ENCODE measurements around the gene NLK. TPM values are rescaled to one million over a fixed set of nuclear protein-coding genes. Genes with fewer than 3 reads are reported as not detected.
"Not testable (repeated sequence)": the region's sequence is repeated elsewhere in the genome, so short reads cannot be mapped to it uniquely, and the experiment has no call there.

NLK gene
- total RNA-seq, 1 experiment from 2014 or later = 14.9 TPM

DNA sequence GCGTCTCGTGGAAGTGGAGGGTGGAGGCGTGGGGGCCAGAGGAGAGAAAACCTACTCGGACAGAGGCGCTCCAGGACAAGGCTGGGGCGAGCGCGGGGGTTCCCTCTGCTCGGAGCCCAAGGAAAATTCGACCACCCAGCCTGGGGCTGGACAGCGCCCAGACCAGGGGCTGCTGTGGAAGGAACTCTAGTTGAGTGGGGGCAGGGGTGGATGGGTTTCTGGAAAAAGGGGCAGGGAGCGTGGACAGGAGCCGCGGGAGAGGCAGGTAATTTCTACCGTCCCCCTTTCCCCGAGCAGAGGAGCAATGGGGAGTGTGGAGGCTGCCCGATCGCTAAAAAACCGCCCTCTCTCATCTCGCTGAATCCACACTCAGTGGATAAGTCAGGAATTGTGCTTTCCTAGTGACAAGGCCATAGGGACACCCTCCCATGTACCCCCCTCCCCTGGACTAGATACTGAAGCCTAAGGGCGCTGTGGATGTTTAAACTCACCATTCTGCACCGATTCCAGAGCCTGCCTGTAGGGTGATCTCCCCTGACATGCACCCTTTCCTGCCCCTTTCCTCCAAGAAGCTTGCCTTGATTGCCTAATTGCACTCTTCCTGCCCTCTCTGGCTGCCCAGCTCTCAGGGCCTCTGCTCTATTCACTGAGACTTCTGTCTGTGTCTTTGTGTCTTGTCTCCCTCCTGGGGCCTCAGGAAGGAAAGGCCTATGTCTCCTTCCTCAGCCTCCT, 185.8 kb downstream of the NLK start:
- ATAC-seq = no peak
- no peak for TF ChIP-seq EZH2phosphoT487 (IDR thresholded peaks at IDR 0.05; ENCODE audit: borderline replicate concordance, low read length)
- no peak for TF ChIP-seq EZH2 (IDR thresholded peaks at IDR 0.05; ENCODE audit: low read length, unreplicated experiment)
- TF ChIP-seq, protein P1, sequence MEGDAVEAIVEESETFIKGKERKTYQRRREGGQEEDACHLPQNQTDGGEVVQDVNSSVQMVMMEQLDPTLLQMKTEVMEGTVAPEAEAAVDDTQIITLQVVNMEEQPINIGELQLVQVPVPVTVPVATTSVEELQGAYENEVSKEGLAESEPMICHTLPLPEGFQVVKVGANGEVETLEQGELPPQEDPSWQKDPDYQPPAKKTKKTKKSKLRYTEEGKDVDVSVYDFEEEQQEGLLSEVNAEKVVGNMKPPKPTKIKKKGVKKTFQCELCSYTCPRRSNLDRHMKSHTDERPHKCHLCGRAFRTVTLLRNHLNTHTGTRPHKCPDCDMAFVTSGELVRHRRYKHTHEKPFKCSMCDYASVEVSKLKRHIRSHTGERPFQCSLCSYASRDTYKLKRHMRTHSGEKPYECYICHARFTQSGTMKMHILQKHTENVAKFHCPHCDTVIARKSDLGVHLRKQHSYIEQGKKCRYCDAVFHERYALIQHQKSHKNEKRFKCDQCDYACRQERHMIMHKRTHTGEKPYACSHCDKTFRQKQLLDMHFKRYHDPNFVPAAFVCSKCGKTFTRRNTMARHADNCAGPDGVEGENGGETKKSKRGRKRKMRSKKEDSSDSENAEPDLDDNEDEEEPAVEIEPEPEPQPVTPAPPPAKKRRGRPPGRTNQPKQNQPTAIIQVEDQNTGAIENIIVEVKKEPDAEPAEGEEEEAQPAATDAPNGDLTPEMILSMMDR (conservative IDR thresholded peaks at IDR 0.05; ENCODE audit: low read depth, low read length) = no peak
- Histone ChIP-seq H3K27me3 (ENCODE audit: low read length) (no peaks in the 10 kb centered on the region), H3K36me3 (ENCODE audit: low read depth, low read length) (no peaks in the 10 kb centered on the region), H3K4me3 (ENCODE audit: low read length) (peak overlapping the region; percentile 26; the same call in 1 of the 2 replicates), H3F3A (ENCODE audit: low read length, unreplicated experiment) (no peaks in the 10 kb centered on the region), H3K9ac (ENCODE audit: low read length) (no peak overlapping the region), H4K20me1 (ENCODE audit: low read length) (no peaks in the 10 kb centered on the region), H3K27ac (ENCODE audit: low read length) (no peak overlapping the region), H3K9me2 (replicated peaks; ENCODE audit: low read length) (no peaks in the 10 kb centered on the region), H3K9me3 (ENCODE audit: low read length) (no peaks in the 10 kb centered on the region), H2AFZ (ENCODE audit: low read length) (peak overlapping the region; percentile 53), H3K79me2 (ENCODE audit: low read length) (no peaks in the 10 kb centered on the region), H3K4me1 (ENCODE audit: insufficient read depth, low read length) (no peaks in the 10 kb centered on the region; the same call in 1 of the 2 replicates), H3K4me2 (ENCODE audit: low read length) (peak overlapping the region; percentile 40)
- intact Hi-C loops (cut with micrococcal nuclease) = no loop called here
- BruUV-seq (replicated peaks) = no TSS peak
- ChIA-PET CTCF (no interaction called here), POLR2A (ENCODE audit: unreplicated experiment) (no interaction called here)
- no peak for DNase-seq

DNA sequence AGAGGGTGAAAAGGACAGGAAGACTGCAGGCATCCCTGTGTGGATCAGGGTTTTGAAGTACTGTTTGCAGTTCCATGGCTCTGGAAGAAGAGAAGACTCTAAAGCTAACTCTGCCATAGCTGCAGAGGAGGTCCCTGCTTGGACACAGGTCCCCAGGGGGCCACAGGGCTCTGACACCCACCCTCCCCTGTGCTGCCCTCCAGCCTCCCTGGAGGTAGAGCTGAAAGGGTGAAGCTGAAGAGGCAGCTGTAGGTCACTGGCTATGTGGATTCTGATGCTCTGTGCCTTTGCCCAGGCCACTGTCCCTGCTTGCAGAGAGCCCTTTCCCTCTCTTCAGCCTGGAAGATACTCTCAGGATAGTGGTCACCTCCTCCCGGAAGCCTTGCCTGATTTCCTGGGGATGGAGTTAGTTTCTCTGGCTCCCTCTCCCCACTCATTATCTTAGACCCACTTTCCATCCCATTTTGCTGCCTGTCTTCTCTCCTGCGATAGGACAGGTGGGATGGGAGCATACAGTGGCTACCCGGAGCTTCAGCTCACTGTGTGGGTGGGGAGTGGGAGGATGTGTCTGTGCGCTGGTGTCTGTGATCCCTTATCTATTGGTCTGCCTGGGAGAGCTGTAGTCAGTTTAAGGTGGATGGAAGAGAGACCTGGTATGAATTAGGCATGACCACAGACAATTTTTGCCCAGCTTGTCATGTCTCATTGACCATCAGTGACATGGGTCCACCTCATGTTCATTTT, 186.7 kb downstream of the NLK start:
- no peaks in the 10 kb centered on the region for H3K9me3 ChIP-seq (ENCODE audit: low read length)
- no peaks in the 10 kb centered on the region for H3K9me2 ChIP-seq (replicated peaks; ENCODE audit: low read length)
- H3K36me3 ChIP-seq (ENCODE audit: low read depth, low read length) = no peaks in the 10 kb centered on the region
- no peak overlapping the region for H3K4me3 ChIP-seq (ENCODE audit: low read length)
- no peak overlapping the region for H3K4me2 ChIP-seq (ENCODE audit: low read length)
- no peaks in the 10 kb centered on the region for H3F3A ChIP-seq (ENCODE audit: low read length, unreplicated experiment)
- no peaks in the 10 kb centered on the region for H4K20me1 ChIP-seq (ENCODE audit: low read length)
- BruUV-seq (replicated peaks) = no TSS peak
- no peaks in the 10 kb centered on the region for H3K79me2 ChIP-seq (ENCODE audit: low read length)
- H3K9ac ChIP-seq (ENCODE audit: low read length) = no peak overlapping the region
- TF ChIP-seq EZH2 (IDR thresholded peaks at IDR 0.05; ENCODE audit: low read length, unreplicated experiment) (no peak), EZH2phosphoT487 (IDR thresholded peaks at IDR 0.05; ENCODE audit: borderline replicate concordance, low read length) (no peak)
- TF ChIP-seq, protein P1 (conservative IDR thresholded peaks at IDR 0.05; ENCODE audit: low read depth, low read length) = no peak
- no peak for DNase-seq
- no peak overlapping the region for H3K27ac ChIP-seq (ENCODE audit: low read length)
- intact Hi-C loops (cut with micrococcal nuclease) = no loop called here
- peaks cover 1% of the 10 kb centered on the region for H3K4me1 ChIP-seq (ENCODE audit: insufficient read depth, low read length)
- POLR2A ChIA-PET (ENCODE audit: unreplicated experiment) = no interaction called here
- no peak overlapping the region for H2AFZ ChIP-seq (ENCODE audit: low read length)
- CTCF ChIA-PET = interaction anchor here (0.7 kb wide), 1 partner anchor 270 kb away, joined by 5 read pairs; no protein-coding TSS in a partner anchor
- no peak for ATAC-seq
- H3K27me3 ChIP-seq (ENCODE audit: low read length) = no peaks in the 10 kb centered on the region

DNA sequence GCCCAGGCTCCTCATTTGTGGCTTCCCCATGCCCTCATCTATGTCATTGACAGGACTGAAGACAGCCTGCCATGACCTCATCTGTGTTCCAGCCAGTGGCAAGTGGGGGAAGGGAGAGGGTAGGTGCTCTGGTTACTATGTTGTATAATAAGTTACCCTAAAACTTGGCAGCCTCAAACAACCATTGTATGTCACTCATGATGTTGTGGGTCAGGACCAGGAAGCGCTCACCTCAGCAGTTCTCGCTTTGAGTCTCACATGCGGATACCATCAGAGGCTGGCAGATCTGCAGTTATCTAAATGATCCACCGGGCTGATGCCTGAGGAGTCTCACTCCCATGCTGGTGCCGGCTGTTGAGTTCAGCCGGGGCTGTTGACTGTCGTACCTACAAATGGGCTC, 187.5 kb downstream of the NLK start:
- Histone ChIP-seq H3K27me3 (ENCODE audit: low read length) (no peaks in the 10 kb centered on the region), H3K9ac (ENCODE audit: low read length) (no peak overlapping the region), H4K20me1 (ENCODE audit: low read length) (no peaks in the 10 kb centered on the region), H3F3A (ENCODE audit: low read length, unreplicated experiment) (no peaks in the 10 kb centered on the region), H2AFZ (ENCODE audit: low read length) (no peak overlapping the region), H3K36me3 (ENCODE audit: low read depth, low read length) (no peaks in the 10 kb centered on the region), H3K4me3 (ENCODE audit: low read length) (no peak overlapping the region), H3K27ac (ENCODE audit: low read length) (no peak overlapping the region), H3K4me2 (ENCODE audit: low read length) (no peak overlapping the region), H3K4me1 (ENCODE audit: insufficient read depth, low read length) (peaks cover 8% of the 10 kb centered on the region), H3K9me3 (ENCODE audit: low read length) (no peaks in the 10 kb centered on the region), H3K9me2 (replicated peaks; ENCODE audit: low read length) (no peaks in the 10 kb centered on the region), H3K79me2 (ENCODE audit: low read length) (no peaks in the 10 kb centered on the region)
- intact Hi-C loops (cut with micrococcal nuclease) = loop anchor here (5.0 kb wide), 1 partner anchor 97 kb away; no protein-coding TSS in a partner anchor
- no peak for TF ChIP-seq EZH2 (IDR thresholded peaks at IDR 0.05; ENCODE audit: low read length, unreplicated experiment)
- TF ChIP-seq, protein P1 (conservative IDR thresholded peaks at IDR 0.05; ENCODE audit: low read depth, low read length) = no peak
- no peak for TF ChIP-seq EZH2phosphoT487 (IDR thresholded peaks at IDR 0.05; ENCODE audit: borderline replicate concordance, low read length)
- ATAC-seq (no peak), DNase-seq (no peak)
- no TSS peak for BruUV-seq (replicated peaks)
- POLR2A ChIA-PET (ENCODE audit: unreplicated experiment) = no interaction called here
- CTCF ChIA-PET = no interaction called here

DNA sequence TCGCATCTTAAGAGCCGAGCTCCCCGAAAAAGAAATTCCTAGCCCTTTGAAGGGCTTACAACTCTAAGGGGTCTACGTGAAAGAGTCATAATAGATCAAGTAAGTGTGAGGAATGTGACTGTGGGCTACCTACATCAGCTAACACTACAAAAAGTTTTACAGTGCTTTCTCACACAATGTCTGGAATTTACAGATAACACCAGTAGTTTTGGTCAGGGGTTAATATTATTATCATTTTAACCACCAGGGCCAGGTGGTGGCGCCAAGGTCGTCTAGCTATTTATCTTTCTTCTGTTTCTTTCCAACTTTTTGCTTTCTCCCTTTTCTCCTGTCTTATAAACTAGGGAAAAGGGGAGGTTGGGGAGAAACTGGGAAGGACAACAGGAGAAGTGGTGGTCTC, 188.1 kb downstream of the NLK start:
- H3K27me3 ChIP-seq (ENCODE audit: low read length); ATAC-seq; H3K4me1 ChIP-seq (ENCODE audit: insufficient read depth, low read length); H3K36me3 ChIP-seq (ENCODE audit: low read depth, low read length); H3K4me3 ChIP-seq (ENCODE audit: low read length); H4K20me1 ChIP-seq (ENCODE audit: low read length); H3K9ac ChIP-seq (ENCODE audit: low read length); H2AFZ ChIP-seq (ENCODE audit: low read length); H3K9me2 ChIP-seq (replicated peaks; ENCODE audit: low read length); H3K4me2 ChIP-seq (ENCODE audit: low read length); CTCF ChIA-PET; H3K9me3 ChIP-seq (ENCODE audit: low read length); BruUV-seq (replicated peaks); DNase-seq; H3F3A ChIP-seq (ENCODE audit: low read length, unreplicated experiment); H3K27ac ChIP-seq (ENCODE audit: low read length); H3K79me2 ChIP-seq (ENCODE audit: low read length): not testable (repeated sequence)
- intact Hi-C loops (cut with micrococcal nuclease) = loop anchor here (5.0 kb wide), 1 partner anchor 97 kb away; no protein-coding TSS in a partner anchor
- POLR2A ChIA-PET (ENCODE audit: unreplicated experiment) = interaction anchor here (0.6 kb wide), 1 partner anchor 175 kb away, joined by 4 read pairs; no protein-coding TSS in a partner anchor
